CD4-positive, alpha-beta T cell treated with Interleukin-4 for 1 hour (primary cell): ENCODE data around the gene OTOF.

Experiments
- DNase-seq, 2 donors: peaks; one replicate each; pipeline ENCODE4 v3.0.0-alpha.2; 2020 to 2022

Gene OTOF

DNA sequence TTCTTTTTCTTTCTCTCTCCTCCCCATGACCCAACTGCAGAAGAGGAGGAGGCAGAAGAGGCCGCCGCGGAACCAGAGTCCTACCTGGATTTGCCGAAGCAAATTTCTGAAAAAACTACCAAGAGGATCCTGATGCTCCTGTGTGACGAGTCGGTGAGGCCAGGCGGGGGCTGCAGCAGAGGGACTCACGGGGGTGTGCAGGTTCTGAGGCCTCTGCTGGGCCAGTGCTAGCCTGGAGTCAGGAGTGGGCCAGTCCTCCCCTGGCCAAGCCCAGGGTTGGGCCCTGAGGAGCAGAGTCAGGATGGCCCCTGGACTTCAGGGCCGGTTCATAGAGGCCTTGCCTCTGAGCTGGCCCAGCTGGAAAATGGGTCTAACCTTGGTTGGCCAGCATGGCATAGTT, 29.3 kb downstream of the OTOF start:
- no peak for DNase-seq

DNA sequence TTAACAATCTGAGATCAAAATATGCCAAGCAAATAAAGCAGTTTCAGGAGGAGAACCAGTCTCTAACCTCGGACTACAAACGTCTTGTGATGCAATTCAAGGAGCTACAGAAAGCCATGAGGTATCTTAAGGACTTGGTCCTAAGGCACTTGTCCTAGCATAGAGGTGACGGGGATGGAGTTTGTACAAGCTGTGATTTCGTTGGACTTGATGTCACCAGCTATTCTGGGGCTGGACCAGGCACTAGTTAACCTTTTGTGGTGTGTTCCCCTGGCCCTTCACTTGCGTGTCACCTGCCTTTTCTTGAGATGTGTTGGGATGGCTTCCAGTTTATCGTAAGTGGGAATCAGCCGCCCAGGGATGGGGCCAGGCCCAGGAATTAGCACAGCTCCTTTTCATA, 33.7 kb downstream of the OTOF start:
- no peak for DNase-seq

DNA sequence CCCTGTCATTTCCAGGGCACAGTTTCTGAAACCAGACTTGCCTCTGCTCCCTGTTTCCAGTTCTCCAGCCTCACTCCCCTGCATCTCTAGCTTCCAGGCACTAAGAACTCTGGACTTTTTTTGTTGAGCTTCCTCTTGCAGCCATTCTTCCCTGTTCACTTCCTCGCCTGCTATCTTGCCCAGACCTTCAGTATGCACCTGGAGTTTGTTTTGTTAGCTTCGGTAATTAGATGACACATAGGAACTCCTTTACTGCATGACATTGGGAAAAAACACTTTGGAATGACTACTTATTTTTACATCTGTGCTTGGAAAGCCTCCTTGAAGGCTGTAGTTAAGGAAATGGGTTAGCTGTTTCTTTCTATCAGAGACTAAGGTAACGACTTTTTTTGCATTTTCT, 35.2 kb downstream of the OTOF start:
- DNase-seq = no peak

DNA sequence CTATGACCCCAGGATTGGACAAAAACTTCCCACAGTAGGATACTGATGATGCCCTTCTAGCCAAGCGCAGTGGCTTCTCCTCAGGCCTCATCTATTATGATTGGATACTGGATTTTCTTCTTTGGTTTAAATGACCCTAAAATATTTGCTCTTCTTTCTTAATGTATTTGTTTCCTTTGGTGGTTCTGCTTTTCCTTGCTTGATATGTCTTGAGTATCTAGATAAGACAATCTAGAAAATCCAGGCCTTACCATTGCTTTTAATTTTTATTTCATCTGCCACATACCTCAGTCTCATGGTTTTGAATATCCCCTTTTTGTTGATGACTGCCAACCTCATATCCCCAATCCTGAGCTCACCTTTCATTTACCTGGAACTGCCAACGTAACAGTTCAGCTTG, 35.6 kb downstream of the OTOF start:
- DNase-seq = no peak

DNA sequence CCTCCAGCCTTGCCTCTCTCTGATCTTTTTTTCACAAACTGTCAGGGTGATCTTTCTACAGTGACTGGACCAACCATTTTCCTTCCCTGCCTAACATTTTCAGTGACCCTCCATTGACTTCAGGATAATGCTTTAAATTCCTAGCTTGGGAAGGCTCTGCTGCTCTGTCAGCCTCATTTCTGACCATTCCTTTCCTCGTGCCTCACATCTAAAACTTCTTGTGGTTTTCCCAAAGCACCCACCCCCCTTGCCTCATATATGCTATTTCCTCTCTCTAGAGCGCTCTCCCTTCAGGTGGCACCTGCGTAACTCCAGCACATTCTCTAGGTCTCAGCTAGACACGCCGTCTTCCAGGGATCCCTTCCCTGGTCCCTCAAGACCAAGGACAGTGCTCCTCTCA, 39.0 kb downstream of the OTOF start:
- DNase-seq = no peak

DNA sequence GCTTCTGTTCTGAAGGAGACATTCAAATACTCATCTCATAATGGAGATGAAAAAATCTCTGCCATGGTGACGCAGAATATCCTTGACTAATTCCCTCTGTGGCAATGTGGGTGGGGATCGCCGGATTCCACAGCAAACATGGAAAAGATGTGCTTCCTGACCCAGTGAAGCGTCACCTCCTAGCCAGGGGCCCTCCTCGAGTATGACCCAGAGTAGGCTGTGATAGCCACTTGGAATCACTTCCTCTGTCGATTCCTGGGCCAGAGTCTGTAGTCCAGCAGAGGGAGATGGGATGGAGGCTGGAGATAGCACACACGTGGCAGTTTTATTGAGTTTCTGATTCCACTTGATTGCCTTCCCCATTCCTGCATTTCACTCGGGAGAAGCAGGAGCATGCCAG, 39.4 kb downstream of the OTOF start:
- no peak for DNase-seq

DNA sequence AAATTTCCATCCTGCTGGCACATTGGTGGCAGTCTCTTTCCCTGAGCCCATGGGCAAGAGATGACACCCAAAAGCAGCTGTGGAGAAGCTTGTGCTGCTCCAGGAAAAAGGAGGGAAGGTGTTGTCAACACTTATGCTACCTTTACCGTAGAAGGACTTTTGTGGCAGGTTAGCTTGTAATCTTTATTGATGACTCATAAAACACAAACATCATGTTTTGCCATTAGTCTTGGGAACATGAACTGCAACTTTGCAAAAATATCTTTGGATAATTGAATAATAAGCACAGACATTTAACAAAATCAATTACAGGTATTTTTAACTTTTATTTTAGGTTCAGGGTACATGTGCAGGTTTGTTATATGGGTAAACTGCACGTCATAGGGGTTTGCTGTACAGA, 42.8 kb downstream of the OTOF start:
- DNase-seq = no peak

DNA sequence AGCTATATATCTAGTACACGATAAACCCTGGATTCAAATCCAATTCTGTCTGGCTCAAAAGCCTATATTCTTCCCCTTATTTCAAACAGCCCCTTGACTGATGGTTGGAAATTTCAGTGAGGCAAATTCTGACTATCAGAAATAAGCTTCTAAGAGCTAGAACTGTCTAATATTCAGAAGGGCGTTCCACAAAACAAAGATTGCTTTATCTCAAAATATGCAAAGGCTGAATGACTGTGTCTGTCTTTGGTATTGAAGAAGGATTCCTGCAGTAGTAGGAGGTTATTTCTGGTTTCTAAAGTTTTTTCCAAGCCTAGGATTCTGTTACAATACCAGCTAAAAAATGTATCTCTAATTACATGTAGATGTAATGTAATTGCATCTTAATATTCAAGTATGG, 45.1 kb downstream of the OTOF start:
- no peak for DNase-seq

DNA sequence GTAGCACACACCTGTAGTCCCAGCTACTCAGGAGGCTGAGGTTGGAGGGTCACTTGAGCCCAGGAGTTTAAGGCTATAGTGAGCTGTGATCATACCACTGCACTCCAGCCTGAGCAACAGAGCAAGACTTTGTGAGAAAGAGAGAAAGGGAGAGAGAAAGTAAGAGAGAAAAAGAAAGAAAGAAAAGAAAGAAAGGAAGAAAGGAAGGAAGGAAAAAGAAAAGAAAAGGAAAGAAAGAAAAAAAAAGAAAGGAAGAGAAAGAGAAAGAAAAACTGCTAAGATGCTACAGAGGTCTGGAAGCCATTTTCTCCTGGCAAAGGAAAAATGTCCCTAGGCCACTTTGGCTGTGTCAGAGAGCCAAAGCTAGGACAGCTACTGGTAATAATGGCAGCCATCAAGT, 45.6 kb downstream of the OTOF start:
- no peak for DNase-seq

DNA sequence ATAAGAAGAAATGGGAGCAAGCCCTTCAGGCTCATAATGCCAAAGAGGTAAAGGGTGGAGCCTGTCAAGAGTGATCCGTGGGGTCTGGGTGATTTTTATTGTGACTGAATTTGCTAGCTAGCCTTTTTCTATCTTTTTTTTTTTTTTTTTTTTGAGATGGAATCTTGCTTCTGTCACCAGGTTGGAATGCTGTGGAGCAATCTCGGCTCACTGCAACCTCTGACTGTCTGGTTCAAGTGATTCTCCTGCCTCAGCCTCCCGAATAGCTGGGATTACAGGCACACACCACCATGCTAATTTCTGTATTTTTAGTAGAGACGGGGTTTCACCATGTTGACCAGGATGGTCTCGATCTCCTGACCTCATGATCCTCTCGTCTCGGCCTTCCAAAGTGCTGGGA, 47.1 kb downstream of the OTOF start:
- DNase-seq = no peak

DNA sequence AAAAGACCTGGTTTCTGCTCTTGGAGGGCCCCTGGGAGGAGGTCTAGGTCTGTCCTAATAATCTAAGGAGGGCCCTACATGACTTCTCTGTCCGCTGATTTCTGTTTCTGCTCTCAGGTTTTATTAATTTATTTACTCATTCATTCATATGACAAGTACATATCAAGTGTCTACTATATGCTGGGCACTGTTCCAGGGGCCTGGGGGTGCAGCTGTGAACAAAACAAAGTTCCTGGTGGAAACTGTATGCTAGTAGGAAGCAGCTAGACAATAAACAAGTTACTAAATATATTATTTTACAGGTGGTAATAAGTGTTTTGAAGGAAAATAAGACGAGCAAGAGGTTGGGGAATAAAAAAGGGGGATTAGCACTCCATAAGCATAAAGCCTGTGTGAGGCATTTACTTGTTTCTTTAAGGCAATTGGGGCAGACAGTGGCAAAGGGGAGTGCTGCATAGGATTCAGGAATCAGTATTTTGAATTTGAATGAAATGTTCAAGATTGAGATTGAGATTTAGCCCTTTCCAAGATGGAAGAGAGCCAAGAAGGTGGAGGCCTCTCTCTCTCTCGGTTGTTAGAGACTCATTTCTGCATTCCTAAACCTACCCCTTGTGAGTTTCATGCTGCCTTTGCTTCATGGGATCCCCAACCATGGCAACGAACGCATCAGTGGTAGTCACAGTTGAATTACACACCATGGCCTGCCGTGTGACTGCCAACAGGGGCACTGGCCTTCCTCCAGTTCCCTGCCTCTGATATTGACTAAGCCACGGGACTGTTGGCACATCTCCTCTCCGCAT, 47.9 kb downstream of the OTOF start:
- no peak for DNase-seq

DNA sequence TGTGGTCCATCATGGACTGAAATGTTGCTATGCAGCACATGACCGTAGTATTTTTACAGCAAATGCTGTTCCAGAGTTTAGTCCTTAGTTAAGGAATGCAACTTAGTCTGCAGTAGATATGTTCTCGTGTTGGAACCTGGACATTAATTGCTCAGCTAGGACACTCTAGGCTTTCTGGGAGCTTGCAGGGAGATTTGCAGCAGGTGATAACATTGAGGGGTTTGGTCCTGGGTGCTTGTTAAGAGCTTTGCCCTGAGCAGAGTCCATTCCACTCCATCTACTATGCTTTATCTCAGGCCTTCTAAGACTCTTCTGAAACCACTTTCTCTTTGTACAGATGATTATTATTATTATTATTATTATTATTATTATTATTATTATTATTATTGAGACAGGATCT, 49.1 kb downstream of the OTOF start:
- no peak for DNase-seq

DNA sequence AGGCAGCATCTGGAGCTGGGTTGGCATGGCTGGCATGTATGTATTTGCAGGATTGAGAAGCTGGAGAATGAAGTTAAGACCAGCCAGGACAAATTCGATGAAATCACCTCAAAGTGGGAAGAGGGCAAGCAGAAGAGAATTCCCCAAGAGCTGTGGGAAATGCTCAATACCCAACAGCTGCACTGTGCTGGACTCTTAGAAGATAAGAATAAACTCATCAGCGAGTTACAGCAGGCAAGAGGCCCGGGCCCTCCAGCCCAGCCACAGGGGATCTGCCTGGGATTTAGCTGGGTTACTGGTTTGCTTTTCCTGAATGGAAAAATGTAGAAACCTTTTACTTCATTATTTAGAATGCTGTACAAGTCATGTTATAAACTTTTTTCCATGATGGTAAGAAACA, 53.7 kb downstream of the OTOF start:
- no peak for DNase-seq

DNA sequence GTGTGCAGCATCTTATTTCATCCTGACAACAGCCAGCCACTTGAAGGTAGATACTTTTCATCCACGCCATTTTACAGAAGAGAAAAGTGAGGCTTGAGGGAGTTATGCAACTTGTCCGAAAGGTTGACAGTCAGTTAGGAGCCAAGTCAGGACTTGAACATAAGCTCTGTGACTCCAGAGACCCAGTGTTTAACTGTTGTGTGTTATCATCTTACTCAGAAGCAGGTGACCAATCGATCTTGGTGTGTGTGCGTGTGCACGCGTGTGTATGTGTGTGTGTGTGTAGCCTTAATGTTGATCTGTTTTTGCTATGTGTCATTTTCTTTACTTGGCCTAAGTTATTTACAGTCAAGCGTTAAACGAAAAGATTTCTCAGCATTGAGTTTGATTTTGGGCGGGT, 54.2 kb downstream of the OTOF start:
- no peak for DNase-seq

DNA sequence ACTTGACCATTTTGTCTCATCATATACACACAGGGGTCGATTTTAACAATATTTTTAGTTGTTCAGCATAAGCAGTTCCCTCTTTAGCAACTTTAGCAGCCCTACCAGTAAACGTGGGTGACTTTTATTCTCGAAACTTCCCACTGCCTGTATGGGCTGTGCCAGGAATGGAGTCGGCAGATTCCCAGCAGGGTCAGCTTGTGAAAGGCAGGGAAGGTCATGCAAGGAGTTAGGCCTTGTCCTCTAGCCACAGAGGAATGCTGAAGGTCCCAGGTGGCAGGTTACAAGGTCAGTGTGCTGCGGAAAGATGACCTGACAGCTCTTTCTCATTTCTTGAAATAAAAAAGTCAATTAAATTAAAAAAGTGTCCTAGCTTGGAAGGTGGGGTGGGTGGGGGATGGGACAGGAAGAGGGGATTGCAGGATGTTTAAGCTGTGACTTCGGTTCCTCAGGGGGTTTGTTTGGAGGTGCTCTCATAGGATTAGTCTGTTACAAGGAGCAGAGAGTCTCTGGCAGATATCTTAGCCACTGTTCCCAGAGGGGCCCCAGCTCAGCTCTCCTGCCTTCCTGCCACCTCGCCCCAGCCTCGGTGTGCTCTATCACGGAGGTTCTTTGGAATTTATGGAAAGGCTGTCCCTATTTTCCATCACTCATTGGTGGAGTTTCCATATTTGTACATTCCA, 54.8 kb downstream of the OTOF start:
- DNase-seq = no peak

DNA sequence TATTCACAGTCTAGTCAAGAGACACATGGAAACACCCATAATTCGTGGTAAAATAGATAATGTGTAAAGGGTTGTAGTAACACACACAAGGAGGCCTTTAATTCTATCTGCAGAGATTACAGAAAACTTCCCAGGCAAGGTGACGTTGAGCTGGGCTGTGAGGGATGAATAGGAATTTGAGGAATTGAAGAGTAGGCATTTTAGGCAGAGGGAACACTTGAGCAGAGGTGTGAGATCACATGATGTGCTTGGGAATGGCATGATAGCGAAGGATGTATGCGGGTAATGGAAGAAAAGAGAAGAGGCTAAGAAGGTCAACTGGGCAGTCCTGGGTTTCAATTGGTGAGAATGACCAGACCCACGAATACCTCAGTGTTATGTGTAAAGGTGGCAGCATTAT, 56.0 kb downstream of the OTOF start:
- no peak for DNase-seq

DNA sequence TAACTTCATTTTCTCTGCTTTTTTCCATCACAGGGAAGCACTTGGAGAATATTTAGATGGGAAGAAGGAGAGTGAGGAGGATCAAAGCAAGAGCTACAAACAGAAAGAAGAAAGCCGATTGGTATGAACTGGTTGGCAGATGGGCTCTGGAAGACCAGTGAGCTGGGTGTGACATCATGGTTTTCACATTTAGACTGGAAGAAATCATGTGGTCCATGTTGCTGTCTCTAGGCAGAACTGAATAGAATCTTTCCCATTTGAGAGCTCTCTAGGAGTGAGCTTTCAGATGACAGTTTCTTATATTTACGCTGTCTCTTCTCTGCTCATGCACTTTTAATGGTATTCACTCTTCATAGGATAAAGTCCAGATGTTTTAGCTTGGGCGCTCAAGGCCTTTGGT, 63.6 kb downstream of the OTOF start:
- no peak for DNase-seq

DNA sequence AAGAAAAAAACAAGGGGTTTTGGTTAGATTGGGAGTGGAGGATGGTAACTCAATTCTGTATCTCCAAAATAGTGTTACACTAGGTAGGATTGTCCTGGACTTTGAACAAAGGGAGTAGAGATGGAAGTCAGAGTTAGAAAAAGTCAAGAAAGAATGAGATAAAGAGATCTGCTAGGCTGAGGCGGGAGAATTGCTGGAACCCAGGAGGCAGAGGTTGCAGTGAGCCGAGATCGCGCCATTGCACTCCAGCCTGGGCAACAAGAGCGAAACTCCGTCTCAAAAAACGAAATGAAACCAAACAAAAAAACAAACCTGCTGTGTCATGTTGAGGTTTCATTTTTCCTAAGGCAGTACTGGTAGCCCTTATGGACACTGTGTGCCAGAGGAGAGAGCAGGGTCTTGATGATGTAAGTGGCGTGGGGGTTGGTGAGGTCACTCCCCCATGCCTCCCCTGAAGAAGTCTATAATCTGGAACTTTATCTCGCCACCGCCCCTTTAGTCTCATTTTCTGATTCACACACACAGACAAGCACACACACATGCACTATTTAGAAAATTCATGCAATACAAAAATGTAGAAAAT, 65.7 kb downstream of the OTOF start:
- DNase-seq = peak in 1 of 2 donors; percentile 16

DNA sequence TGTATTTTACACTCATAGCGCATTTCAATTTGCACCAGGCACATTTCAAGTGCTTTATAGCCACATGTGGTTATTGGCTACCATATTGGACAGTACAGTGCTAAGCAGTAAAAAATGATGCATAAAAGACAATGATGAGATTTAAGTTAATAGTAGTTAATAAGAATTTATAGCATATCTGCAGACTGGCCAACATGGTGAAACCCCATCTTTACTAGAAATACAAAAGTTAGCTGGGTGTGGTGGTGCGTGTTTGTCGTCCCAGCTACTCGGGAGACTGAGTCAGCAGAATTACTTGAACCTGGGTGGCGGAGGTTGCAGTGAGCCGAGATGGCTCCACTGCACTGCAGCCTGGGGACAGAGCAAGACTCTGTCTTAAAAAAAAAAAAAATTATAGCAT, 66.5 kb downstream of the OTOF start:
- no peak for DNase-seq

DNA sequence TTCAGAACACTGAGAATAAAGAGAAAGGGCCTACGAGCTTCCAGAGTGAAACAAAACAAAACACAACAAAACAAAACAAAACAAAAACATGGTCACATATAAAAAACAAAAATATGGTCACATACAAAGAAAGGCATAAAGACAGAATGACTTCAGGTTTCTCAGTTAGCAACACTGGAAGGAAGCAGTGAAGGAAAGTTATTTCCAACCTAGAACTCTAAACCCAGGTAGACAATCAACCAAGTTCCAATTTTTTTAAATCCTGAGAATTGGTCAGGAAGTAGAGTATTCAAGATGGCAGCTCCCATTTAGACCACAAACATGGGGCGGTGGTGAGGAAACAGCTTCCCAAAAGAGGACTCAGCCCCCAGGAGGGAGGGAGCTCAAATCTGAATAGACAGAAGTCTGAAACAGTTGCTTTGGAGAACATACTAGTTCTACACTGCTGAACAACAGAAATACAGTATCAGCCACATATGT, 67.1 kb downstream of the OTOF start:
- DNase-seq = no peak

DNA sequence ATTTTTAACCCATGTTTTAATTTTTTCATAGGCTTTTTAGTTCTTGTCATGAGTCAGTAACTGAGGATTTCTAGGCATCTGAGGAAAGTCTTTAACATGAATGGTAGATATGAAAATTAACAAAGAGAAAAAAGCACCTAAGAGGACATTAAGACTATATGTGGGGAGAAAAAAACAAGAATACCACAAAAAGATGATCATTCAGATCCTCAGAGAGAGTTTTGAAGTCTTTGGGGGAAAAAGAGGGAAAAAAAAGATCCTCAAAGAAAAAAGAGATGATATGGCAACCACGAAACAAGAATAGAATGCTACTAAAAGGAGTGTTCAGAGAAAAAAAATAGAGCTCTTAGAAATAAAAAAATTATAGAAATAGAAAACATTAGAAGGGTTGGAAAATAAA, 68.1 kb downstream of the OTOF start:
- DNase-seq = no peak

DNA sequence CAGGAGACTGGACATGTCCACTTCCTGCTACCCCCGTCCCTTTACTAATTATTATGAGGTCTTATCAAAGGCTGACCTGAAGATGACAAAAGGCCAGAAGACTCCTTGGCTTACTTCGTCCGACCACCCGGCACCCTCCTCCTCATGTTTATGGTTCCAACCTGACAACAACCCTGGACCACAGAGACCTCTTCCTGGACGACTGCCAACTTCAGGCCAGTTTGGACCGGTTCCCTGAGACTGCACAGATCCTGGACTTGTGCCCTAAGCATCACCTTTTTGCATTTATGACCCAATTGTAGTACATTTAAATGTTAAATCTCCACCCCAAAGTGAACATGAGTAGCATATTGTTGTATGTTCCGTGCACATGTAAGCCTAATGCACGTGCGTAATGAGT, 70.4 kb downstream of the OTOF start:
- no peak for DNase-seq
